Measurements from ENCODE around the gene AMBP.

The AMBP gene

DNA sequence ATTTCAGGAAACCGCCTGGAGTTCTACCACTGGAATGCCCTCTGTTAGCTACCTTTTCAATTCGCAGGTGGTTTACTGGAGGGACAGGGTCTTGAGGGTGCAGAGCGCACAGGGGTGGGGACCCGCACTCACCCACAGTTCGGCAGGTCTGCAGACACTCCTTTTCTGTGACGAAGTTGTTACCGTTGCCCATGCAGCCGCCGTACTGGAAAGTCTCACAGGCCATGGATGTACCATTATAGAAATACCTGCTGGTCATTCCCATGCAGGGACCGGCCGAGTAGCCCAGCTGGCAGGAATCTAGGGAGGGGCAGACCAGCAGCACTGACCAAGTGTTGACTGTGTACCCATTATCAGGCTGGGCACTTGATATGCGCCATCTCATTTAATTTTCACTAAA lies 16.8 kb downstream of the AMBP start:
- no peak overlapping the region for H3K27ac ChIP-seq (ENCODE audit: low read depth, low read length)
- no peaks in the 10 kb centered on the region for H3K36me3 ChIP-seq (ENCODE audit: insufficient read depth, low read length)
- H3K4me1 ChIP-seq (ENCODE audit: insufficient read depth, low read length), result no peaks in the 10 kb centered on the region
- no peaks in the 10 kb centered on the region for H3K9me3 ChIP-seq (ENCODE audit: low read length)
- H3K27me3 ChIP-seq (ENCODE audit: control insufficient read depth in 1 of 2, insufficient read depth in 2 of 2, low read length in 2 of 2), result no peaks in the 10 kb centered on the region
- H3K4me3 ChIP-seq (ENCODE audit: low read depth in 1 of 2, low read length in 2 of 2), result no peak overlapping the region
- H3K9ac ChIP-seq (ENCODE audit: low read length), result no peak overlapping the region

- H3K4me3 ChIP-seq (ENCODE audit: low read depth in 1 of 2, low read length in 2 of 2), result no peak overlapping the region
- no peak overlapping the region for H3K9ac ChIP-seq (ENCODE audit: low read length)
- no peaks in the 10 kb centered on the region for H3K9me3 ChIP-seq (ENCODE audit: low read length)
- H3K27ac ChIP-seq (ENCODE audit: low read depth, low read length), result no peak overlapping the region
- H3K36me3 ChIP-seq (ENCODE audit: insufficient read depth, low read length), result no peaks in the 10 kb centered on the region
- no peaks in the 10 kb centered on the region for H3K4me1 ChIP-seq (ENCODE audit: insufficient read depth, low read length)
- H3K27me3 ChIP-seq (ENCODE audit: control insufficient read depth in 1 of 2, insufficient read depth in 2 of 2, low read length in 2 of 2), result no peaks in the 10 kb centered on the region
Observed at GRCh38 chr9:114060711-114061110, 17.4 kb downstream of the AMBP start.

- H3K9me3 ChIP-seq (ENCODE audit: low read length), result no peaks in the 10 kb centered on the region
- no peaks in the 10 kb centered on the region for H3K36me3 ChIP-seq (ENCODE audit: insufficient read depth, low read length)
- H3K9ac ChIP-seq (ENCODE audit: low read length), result no peak overlapping the region
- H3K27me3 ChIP-seq (ENCODE audit: control insufficient read depth in 1 of 2, insufficient read depth in 2 of 2, low read length in 2 of 2), result no peaks in the 10 kb centered on the region
- H3K27ac ChIP-seq (ENCODE audit: low read depth, low read length), result no peak overlapping the region
- H3K4me1 ChIP-seq (ENCODE audit: insufficient read depth, low read length), result no peaks in the 10 kb centered on the region
- no peak overlapping the region for H3K4me3 ChIP-seq (ENCODE audit: low read depth in 1 of 2, low read length in 2 of 2)
Observed at GRCh38 chr9:114060070-114060469, 18.0 kb downstream of the AMBP start.

GRCh38 chr9:114059047-114059803 lies 18.9 kb downstream of the AMBP start:
- Histone ChIP-seq H3K27me3 (ENCODE audit: control insufficient read depth in 1 of 2, insufficient read depth in 2 of 2, low read length in 2 of 2) (no peaks in the 10 kb centered on the region), H3K4me1 (ENCODE audit: insufficient read depth, low read length) (no peaks in the 10 kb centered on the region), H3K36me3 (ENCODE audit: insufficient read depth, low read length) (no peaks in the 10 kb centered on the region), H3K9me3 (ENCODE audit: low read length) (no peaks in the 10 kb centered on the region), H3K27ac (ENCODE audit: low read depth, low read length) (no peak overlapping the region), H3K4me3 (ENCODE audit: low read depth in 1 of 2, low read length in 2 of 2) (no peak overlapping the region), H3K9ac (ENCODE audit: low read length) (no peak overlapping the region)

- H3K36me3 ChIP-seq (ENCODE audit: insufficient read depth, low read length), result no peaks in the 10 kb centered on the region
- H3K27me3 ChIP-seq (ENCODE audit: control insufficient read depth in 1 of 2, insufficient read depth in 2 of 2, low read length in 2 of 2), result no peaks in the 10 kb centered on the region
- H3K4me1 ChIP-seq (ENCODE audit: insufficient read depth, low read length), result no peaks in the 10 kb centered on the region
- H3K9me3 ChIP-seq (ENCODE audit: low read length), result no peaks in the 10 kb centered on the region
- H3K9ac ChIP-seq (ENCODE audit: low read length), result no peak overlapping the region
- H3K4me3 ChIP-seq (ENCODE audit: low read depth in 1 of 2, low read length in 2 of 2), result no peak overlapping the region
- H3K27ac ChIP-seq (ENCODE audit: low read depth, low read length), result no peak overlapping the region
Observed at GRCh38 chr9:114058688-114059046, 19.4 kb downstream of the AMBP start.

DNA sequence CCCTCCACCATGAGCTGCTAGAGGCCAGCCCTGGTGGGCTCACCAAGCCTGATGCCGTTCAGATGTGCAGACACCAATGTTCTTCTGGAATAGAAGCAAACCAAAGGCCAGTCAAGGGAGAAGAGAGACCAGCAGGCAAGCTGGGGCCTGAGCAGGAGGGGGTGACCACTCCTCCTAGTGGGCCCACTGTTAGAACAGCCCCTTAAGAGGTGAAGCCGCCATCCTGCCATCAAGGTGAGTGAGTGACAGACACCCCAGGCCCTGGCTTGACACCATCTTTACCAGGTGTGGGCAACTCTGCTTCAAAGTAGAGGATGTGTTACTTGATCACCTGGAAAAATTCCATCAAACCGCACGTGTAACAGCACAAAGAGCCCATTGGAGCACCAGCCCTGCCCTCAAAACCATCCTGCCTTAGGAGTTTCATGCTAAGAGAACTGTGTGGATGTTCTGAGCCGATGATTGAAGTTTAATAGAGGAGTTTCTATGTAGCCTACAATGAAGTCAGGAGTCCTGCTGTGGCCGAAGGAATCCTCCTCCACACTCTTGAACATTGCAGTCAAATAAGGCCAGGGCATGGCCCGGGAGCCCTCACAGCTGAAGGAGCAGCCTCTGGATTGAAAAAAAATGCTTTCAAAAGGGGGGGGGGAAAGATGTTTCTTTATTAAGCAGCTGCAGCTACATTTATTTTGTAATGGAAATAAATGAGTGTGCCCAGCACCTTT lies 20.8 kb downstream of the AMBP start:
- Histone ChIP-seq H3K4me1 (ENCODE audit: insufficient read depth, low read length) (no peaks in the 10 kb centered on the region), H3K27me3 (ENCODE audit: control insufficient read depth in 1 of 2, insufficient read depth in 2 of 2, low read length in 2 of 2) (no peaks in the 10 kb centered on the region), H3K27ac (ENCODE audit: low read depth, low read length) (no peak overlapping the region), H3K9ac (ENCODE audit: low read length) (no peak overlapping the region), H3K4me3 (ENCODE audit: low read depth in 1 of 2, low read length in 2 of 2) (no peak overlapping the region), H3K9me3 (ENCODE audit: low read length) (no peaks in the 10 kb centered on the region), H3K36me3 (ENCODE audit: insufficient read depth, low read length) (no peaks in the 10 kb centered on the region)

- Histone ChIP-seq H3K36me3 (ENCODE audit: insufficient read depth, low read length) (no peaks in the 10 kb centered on the region), H3K27me3 (ENCODE audit: control insufficient read depth in 1 of 2, insufficient read depth in 2 of 2, low read length in 2 of 2) (no peaks in the 10 kb centered on the region), H3K9me3 (ENCODE audit: low read length) (no peaks in the 10 kb centered on the region), H3K4me3 (ENCODE audit: low read depth in 1 of 2, low read length in 2 of 2) (no peak overlapping the region), H3K27ac (ENCODE audit: low read depth, low read length) (no peak overlapping the region), H3K9ac (ENCODE audit: low read length) (no peak overlapping the region), H3K4me1 (ENCODE audit: insufficient read depth, low read length) (no peaks in the 10 kb centered on the region)
Observed at GRCh38 chr9:114056527-114056926, 21.6 kb downstream of the AMBP start.

GRCh38 chr9:114055894-114056293 lies 22.2 kb downstream of the AMBP start:
- no peaks in the 10 kb centered on the region for H3K9me3 ChIP-seq (ENCODE audit: low read length)
- no peaks in the 10 kb centered on the region for H3K36me3 ChIP-seq (ENCODE audit: insufficient read depth, low read length)
- H3K4me1 ChIP-seq (ENCODE audit: insufficient read depth, low read length), result no peaks in the 10 kb centered on the region
- no peak overlapping the region for H3K27ac ChIP-seq (ENCODE audit: low read depth, low read length)
- no peak overlapping the region for H3K4me3 ChIP-seq (ENCODE audit: low read depth in 1 of 2, low read length in 2 of 2)
- no peak overlapping the region for H3K9ac ChIP-seq (ENCODE audit: low read length)
- no peaks in the 10 kb centered on the region for H3K27me3 ChIP-seq (ENCODE audit: control insufficient read depth in 1 of 2, insufficient read depth in 2 of 2, low read length in 2 of 2)

DNA sequence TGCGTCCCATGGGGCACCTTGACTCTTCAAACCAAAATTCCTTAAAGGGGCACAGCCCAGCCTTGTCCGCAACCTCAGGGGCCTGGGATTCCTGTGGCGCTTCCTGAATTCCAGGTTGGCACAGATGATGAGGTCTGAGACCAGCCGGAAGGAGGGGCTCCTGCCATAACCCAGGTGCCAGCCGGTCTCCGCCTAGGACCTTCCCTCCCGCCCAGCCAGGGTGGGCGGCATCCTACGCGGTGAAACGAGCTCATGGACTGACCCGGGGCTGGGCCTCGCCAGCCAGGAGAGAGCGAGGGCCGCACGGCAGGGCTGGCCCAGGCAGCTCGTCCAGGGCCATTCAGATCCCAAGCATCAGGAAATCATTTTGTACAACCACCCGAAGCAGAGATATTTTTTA lies 23.0 kb downstream of the AMBP start:
- no peak overlapping the region for H3K27ac ChIP-seq (ENCODE audit: low read depth, low read length)
- H3K4me3 ChIP-seq (ENCODE audit: low read depth in 1 of 2, low read length in 2 of 2), result no peak overlapping the region
- no peaks in the 10 kb centered on the region for H3K4me1 ChIP-seq (ENCODE audit: insufficient read depth, low read length)
- no peaks in the 10 kb centered on the region for H3K36me3 ChIP-seq (ENCODE audit: insufficient read depth, low read length)
- no peaks in the 10 kb centered on the region for H3K9me3 ChIP-seq (ENCODE audit: low read length)
- H3K9ac ChIP-seq (ENCODE audit: low read length), result no peak overlapping the region
- H3K27me3 ChIP-seq (ENCODE audit: control insufficient read depth in 1 of 2, insufficient read depth in 2 of 2, low read length in 2 of 2), result no peaks in the 10 kb centered on the region

- Histone ChIP-seq H3K36me3 (ENCODE audit: insufficient read depth, low read length) (peaks cover 5% of the 10 kb centered on the region), H3K9ac (ENCODE audit: low read length) (no peak overlapping the region), H3K4me1 (ENCODE audit: insufficient read depth, low read length) (no peaks in the 10 kb centered on the region), H3K27me3 (ENCODE audit: control insufficient read depth in 1 of 2, insufficient read depth in 2 of 2, low read length in 2 of 2) (no peaks in the 10 kb centered on the region), H3K9me3 (ENCODE audit: low read length) (no peaks in the 10 kb centered on the region), H3K4me3 (ENCODE audit: low read depth in 1 of 2, low read length in 2 of 2) (no peak overlapping the region), H3K27ac (ENCODE audit: low read depth, low read length) (no peak overlapping the region)
Observed at GRCh38 chr9:114054191-114054690, 23.9 kb downstream of the AMBP start.

DNA sequence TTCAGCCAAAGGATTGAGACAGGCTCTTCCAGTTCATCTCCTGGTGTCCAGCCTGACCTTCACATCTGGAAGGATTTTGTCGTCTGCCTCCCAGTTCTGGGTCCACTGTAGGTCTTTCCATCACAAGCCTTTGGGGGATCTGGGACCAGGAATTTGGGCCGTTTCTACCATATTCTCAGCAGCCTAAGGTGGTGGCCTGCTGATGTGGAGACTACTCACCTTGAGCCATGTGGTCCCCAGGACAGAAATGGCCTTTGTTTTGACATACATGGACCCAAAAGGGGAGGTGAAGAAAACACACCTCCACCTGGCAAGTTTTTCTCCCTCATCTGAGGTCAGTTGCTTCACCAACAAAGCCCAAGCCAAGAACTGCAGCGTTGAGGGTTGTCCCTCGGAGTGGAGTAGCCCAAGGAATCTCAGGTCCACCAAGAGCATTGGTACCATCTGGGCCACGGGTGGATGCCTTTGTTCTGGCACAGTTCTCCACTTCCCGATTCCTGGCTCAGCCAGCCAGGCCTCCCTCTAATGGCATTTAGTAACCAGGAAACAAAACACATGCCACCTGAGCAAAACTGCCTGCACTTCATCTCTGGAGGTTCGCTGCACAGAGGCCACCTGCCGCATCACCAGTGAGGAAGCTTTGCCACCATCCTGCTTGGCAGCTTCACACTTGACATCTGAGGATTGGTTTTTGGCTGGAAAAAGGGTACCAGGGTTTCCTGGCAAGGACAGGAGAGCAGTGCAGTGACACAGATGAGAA lies 24.7 kb downstream of the AMBP start:
- no peaks in the 10 kb centered on the region for H3K4me1 ChIP-seq (ENCODE audit: insufficient read depth, low read length)
- no peak overlapping the region for H3K27ac ChIP-seq (ENCODE audit: low read depth, low read length)
- peaks cover 13% of the 10 kb centered on the region for H3K36me3 ChIP-seq (ENCODE audit: insufficient read depth, low read length)

More for the DNA sequence above, 24.7 kb downstream of the AMBP start:
- H3K9me3 ChIP-seq (ENCODE audit: low read length), result no peaks in the 10 kb centered on the region
- H3K9ac ChIP-seq (ENCODE audit: low read length), result no peak overlapping the region
- no peak overlapping the region for H3K4me3 ChIP-seq (ENCODE audit: low read depth in 1 of 2, low read length in 2 of 2)
- H3K27me3 ChIP-seq (ENCODE audit: control insufficient read depth in 1 of 2, insufficient read depth in 2 of 2, low read length in 2 of 2), result no peaks in the 10 kb centered on the region
